Neural cell (in vitro differentiated cells): ENCODE measurements around the gene PLEKHM3.

ENCODE experiments used
- EP300 ChIP-seq: fragments of 450-650 bp; conservative IDR thresholded peaks from 2 replicates; pipeline ENCODE4 v1.6.1; 2014; ENCODE audit warnings: antibody characterized with exemption, mild to moderate bottlenecking, moderate library complexity; ENCODE audit not compliant: poor library complexity, severe bottlenecking
- EZH2 ChIP-seq: fragments of 200-600, 300-800 bp; shearing (Covaris generic), sonication (generic); IDR thresholded peaks from 2 replicates; pipeline ENCODE4 v1.6.1; 2014; ENCODE audit warnings: antibody characterized with exemption, low read length, borderline replicate concordance, mild to moderate bottlenecking; ENCODE audit not compliant: insufficient read depth, poor library complexity, severe bottlenecking
- POLR2AphosphoS5 ChIP-seq: IDR thresholded peaks from 2 replicates; pipeline ENCODE4 v1.6.1; 2012
- RAD21 ChIP-seq: fragments of 450-650 bp; conservative IDR thresholded peaks from 2 replicates; pipeline ENCODE4 v1.6.1; 2014; ENCODE audit warnings: antibody characterized with exemption, mild to moderate bottlenecking, moderate library complexity
- SMC3 ChIP-seq: fragments of 450-650 bp; conservative IDR thresholded peaks from 2 replicates; pipeline ENCODE4 v1.6.1; 2014; ENCODE audit warnings: antibody characterized with exemption, mild to moderate bottlenecking, moderate library complexity; ENCODE audit not compliant: poor library complexity
- TAF1 ChIP-seq: IDR thresholded peaks from 2 replicates; pipeline ENCODE4 v1.6.1; 2012; ENCODE audit warnings: low read depth
- TF ChIP-seq, protein P1 (sequence below): fragments of 450-650 bp; IDR thresholded peaks from 2 replicates; pipeline ENCODE4 v1.5.1; 2014; ENCODE audit warnings: antibody characterized with exemption, mild to moderate bottlenecking, moderate library complexity; ENCODE audit not compliant: poor library complexity, severe bottlenecking
- TF ChIP-seq, protein P2 (sequence below): IDR thresholded peaks from 2 replicates; pipeline ENCODE4 v1.6.1; 2012; ENCODE audit warnings: borderline replicate concordance

DNA sequence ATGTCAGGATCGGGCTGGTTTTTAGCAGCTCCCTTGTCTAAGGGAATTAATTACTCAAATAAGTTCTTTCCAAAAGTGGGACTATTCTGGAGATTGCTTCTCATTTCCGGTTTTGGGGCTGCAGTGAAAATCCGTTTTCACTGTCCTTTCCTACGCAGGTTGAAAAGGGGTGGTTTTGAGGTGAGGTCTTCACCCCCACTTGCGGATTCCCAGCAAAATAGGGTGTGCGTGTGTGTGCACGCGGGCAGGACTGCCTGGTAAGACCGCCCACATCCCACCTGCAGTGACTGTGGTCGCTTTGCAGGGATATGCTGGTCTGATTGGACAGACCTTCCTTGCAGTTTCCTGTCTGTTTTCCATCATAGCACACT lies 472 bp upstream of the PLEKHM3 start:
- no peak for TF ChIP-seq TAF1
- TF ChIP-seq, protein P1, sequence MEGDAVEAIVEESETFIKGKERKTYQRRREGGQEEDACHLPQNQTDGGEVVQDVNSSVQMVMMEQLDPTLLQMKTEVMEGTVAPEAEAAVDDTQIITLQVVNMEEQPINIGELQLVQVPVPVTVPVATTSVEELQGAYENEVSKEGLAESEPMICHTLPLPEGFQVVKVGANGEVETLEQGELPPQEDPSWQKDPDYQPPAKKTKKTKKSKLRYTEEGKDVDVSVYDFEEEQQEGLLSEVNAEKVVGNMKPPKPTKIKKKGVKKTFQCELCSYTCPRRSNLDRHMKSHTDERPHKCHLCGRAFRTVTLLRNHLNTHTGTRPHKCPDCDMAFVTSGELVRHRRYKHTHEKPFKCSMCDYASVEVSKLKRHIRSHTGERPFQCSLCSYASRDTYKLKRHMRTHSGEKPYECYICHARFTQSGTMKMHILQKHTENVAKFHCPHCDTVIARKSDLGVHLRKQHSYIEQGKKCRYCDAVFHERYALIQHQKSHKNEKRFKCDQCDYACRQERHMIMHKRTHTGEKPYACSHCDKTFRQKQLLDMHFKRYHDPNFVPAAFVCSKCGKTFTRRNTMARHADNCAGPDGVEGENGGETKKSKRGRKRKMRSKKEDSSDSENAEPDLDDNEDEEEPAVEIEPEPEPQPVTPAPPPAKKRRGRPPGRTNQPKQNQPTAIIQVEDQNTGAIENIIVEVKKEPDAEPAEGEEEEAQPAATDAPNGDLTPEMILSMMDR: no peak
- TF ChIP-seq EZH2: no peak
- no peak for TF ChIP-seq EP300
- TF ChIP-seq POLR2AphosphoS5: no peak
- TF ChIP-seq, protein P2, sequence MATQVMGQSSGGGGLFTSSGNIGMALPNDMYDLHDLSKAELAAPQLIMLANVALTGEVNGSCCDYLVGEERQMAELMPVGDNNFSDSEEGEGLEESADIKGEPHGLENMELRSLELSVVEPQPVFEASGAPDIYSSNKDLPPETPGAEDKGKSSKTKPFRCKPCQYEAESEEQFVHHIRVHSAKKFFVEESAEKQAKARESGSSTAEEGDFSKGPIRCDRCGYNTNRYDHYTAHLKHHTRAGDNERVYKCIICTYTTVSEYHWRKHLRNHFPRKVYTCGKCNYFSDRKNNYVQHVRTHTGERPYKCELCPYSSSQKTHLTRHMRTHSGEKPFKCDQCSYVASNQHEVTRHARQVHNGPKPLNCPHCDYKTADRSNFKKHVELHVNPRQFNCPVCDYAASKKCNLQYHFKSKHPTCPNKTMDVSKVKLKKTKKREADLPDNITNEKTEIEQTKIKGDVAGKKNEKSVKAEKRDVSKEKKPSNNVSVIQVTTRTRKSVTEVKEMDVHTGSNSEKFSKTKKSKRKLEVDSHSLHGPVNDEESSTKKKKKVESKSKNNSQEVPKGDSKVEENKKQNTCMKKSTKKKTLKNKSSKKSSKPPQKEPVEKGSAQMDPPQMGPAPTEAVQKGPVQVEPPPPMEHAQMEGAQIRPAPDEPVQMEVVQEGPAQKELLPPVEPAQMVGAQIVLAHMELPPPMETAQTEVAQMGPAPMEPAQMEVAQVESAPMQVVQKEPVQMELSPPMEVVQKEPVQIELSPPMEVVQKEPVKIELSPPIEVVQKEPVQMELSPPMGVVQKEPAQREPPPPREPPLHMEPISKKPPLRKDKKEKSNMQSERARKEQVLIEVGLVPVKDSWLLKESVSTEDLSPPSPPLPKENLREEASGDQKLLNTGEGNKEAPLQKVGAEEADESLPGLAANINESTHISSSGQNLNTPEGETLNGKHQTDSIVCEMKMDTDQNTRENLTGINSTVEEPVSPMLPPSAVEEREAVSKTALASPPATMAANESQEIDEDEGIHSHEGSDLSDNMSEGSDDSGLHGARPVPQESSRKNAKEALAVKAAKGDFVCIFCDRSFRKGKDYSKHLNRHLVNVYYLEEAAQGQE: no peak
- no peak for TF ChIP-seq RAD21
- TF ChIP-seq SMC3: no peak
